H1 (cell line): ENCODE data around the gene COA5. TPM values are rescaled to one million over a fixed set of nuclear protein-coding genes. Genes with fewer than 3 reads are reported as not detected.
A peak's percentile ranks its signal among the peaks of the same experiment; 100 is the strongest.

Experiments
- CTCF ChIA-PET: fragments of 300-600 bp; sonication (Branson Sonifier 250); formaldehyde crosslinking; loops from one replicate; lab custom pipeline; 2021; ENCODE audit not compliant: partially characterized antibody; lab: Charles Lee
- POLR2A ChIA-PET: fragments of 300-600 bp; sonication (Branson Sonifier 250); formaldehyde crosslinking; loops from one replicate; lab custom pipeline; 2021; ENCODE audit warnings: inconsistent platforms; ENCODE audit not compliant: partially characterized antibody; lab: Charles Lee
- DNase-seq, 2 experiments: peaks; one replicate each; pipeline versions ENCODE4 v3.0.0 to v3.0.0-alpha.2; 2010 to 2022; ENCODE audit warnings: low spot score in 2 of 2, low read depth in 1 of 2, mixed read lengths in 1 of 2
- FAIRE-seq: peaks from 2 replicates; lab custom pipeline; 2011; peaks lifted over from hg19 to GRCh38; lab: Jason Lieb, UNC
- H2AFZ ChIP-seq: 2 replicates; pipeline ENCODE4 v1.8.1; 2012; ENCODE audit warnings: low read length, inconsistent platforms
- H2AK5ac ChIP-seq: 2 replicates; pipeline ENCODE4 v1.6.1; 2013; ENCODE audit warnings: low read depth, low read length
- H2BK120ac ChIP-seq: replicated peaks from 2 replicates; pipeline ENCODE3; 2013; ENCODE audit warnings: low read depth, low read length, inconsistent platforms
- H2BK12ac ChIP-seq: 2 replicates; pipeline ENCODE4 v1.6.1; 2013; ENCODE audit warnings: low read depth, low read length
- H2BK15ac ChIP-seq: 2 replicates; pipeline ENCODE4 v1.6.1; 2013; ENCODE audit warnings: low read length
- H2BK20ac ChIP-seq: 2 replicates; pipeline ENCODE4 v1.6.1; 2013; ENCODE audit warnings: low read length
- H2BK5ac ChIP-seq: 2 replicates; pipeline ENCODE4 v1.6.1; 2013; ENCODE audit warnings: low read depth, low read length
- H3K14ac ChIP-seq: 2 replicates; pipeline ENCODE4 v1.6.1; 2013; ENCODE audit warnings: inconsistent platforms; ENCODE audit not compliant: insufficient read length
- H3K18ac ChIP-seq: 2 replicates; pipeline ENCODE4 v1.6.1; 2013; ENCODE audit warnings: low read length; ENCODE audit errors: extremely low read depth
- H3K23ac ChIP-seq: 2 replicates; pipeline ENCODE4 v1.6.1; 2013; ENCODE audit warnings: inconsistent platforms; ENCODE audit not compliant: insufficient read length
- H3K23me2 ChIP-seq: 2 replicates; pipeline ENCODE4 v1.6.1; 2013; ENCODE audit warnings: low read depth, low read length
- H3K27ac ChIP-seq: 2 replicates; pipeline ENCODE4 v1.6.1; 2011; ENCODE audit warnings: low read depth, low read length, inconsistent platforms
- H3K27me3 ChIP-seq, 4 experiments: replicated peaks in 1 of 4; 1 replicate in 1 of 4; 2 replicates in 3 of 4; pipeline versions ENCODE4 v1.6.1 to v1.8.1; 2011 to 2013; ENCODE audit warnings: low read length in 3 of 4, mild to moderate bottlenecking in 3 of 4, inconsistent platforms in 2 of 4, mixed read lengths in 2 of 4, moderate library complexity in 1 of 4; ENCODE audit not compliant: control insufficient read depth in 3 of 4, insufficient read depth in 3 of 4; ENCODE audit errors: extremely low read depth in 1 of 4
- H3K36me3 ChIP-seq, 4 experiments: 2 replicates each; pipeline versions ENCODE4 v1.6.1 to v1.8.1; 2011 to 2013; ENCODE audit warnings: mild to moderate bottlenecking in 4 of 4, low read length in 3 of 4, moderate library complexity in 2 of 4, control low read depth in 1 of 4, inconsistent platforms in 1 of 4; ENCODE audit not compliant: insufficient read depth in 4 of 4, control insufficient read depth in 2 of 4
- H3K4ac ChIP-seq: replicated peaks from 2 replicates; pipeline ENCODE3; 2013; ENCODE audit warnings: low read length, low read depth, mixed read lengths, inconsistent platforms; ENCODE audit not compliant: insufficient read length
- H3K4me1 ChIP-seq, 4 experiments: replicated peaks in 1 of 4; 1 replicate in 1 of 4; 2 replicates in 3 of 4; pipeline versions ENCODE4 v1.6.1 to v1.8.1; 2011 to 2013; ENCODE audit warnings: low read length in 3 of 4, inconsistent platforms in 2 of 4, mixed read lengths in 1 of 4; ENCODE audit not compliant: insufficient read depth in 4 of 4, control insufficient read depth in 3 of 4
- H3K4me2 ChIP-seq, 2 experiments: 2 replicates each; pipeline versions ENCODE4 v1.6.1 to v1.8.1; 2011 to 2013; ENCODE audit warnings: low read depth in 2 of 2, low read length in 2 of 2, control low read depth in 1 of 2, inconsistent platforms in 1 of 2, mild to moderate bottlenecking in 1 of 2; ENCODE audit not compliant: insufficient read depth in 1 of 2
- H3K4me3 ChIP-seq, 4 experiments: fragments of 200-600, 300-600 bp in 1 of 4; sonication (generic), shearing (Covaris generic), sonication (Bioruptor Twin) in 1 of 4; 2 replicates each; pipeline versions ENCODE4 v1.5.1 to v1.8.1; 2011 to 2016; ENCODE audit warnings: low read length in 4 of 4, low read depth in 3 of 4, control low read depth in 2 of 4, inconsistent platforms in 2 of 4, mild to moderate bottlenecking in 2 of 4, mixed read lengths in 1 of 4, moderate library complexity in 1 of 4; ENCODE audit not compliant: insufficient read depth in 2 of 4; ENCODE audit errors: extremely low read depth in 1 of 4
- H3K56ac ChIP-seq: replicated peaks from 2 replicates; pipeline ENCODE3; 2013; ENCODE audit warnings: low read depth, mild to moderate bottlenecking, mixed read lengths, low read length, inconsistent platforms; ENCODE audit not compliant: insufficient read length
- H3K79me1 ChIP-seq: 2 replicates; pipeline ENCODE4 v1.6.1; 2013; ENCODE audit warnings: low read depth, low read length, control low read depth
- H3K79me2 ChIP-seq, 2 experiments: 2 replicates each; pipeline versions ENCODE4 v1.6.1 to v1.8.1; 2012 to 2013; ENCODE audit warnings: low read length in 2 of 2, mild to moderate bottlenecking in 2 of 2, inconsistent platforms in 1 of 2; ENCODE audit not compliant: insufficient read depth in 2 of 2, control insufficient read depth in 1 of 2
- H3K9ac ChIP-seq, 4 experiments: replicated peaks in 1 of 4; 1 replicate in 1 of 4; 2 replicates in 3 of 4; pipeline versions ENCODE4 v1.6.1 to v1.8.1; 2011 to 2013; ENCODE audit warnings: low read depth in 3 of 4, low read length in 3 of 4, control low read depth in 2 of 4, mild to moderate bottlenecking in 2 of 4, moderate library complexity in 2 of 4, inconsistent platforms in 1 of 4; ENCODE audit errors: extremely low read depth in 1 of 4
- H3K9me3 ChIP-seq, 2 experiments: 2 replicates each; pipeline versions ENCODE4 v1.6.1 to v1.8.1; 2012 to 2013; ENCODE audit warnings: mild to moderate bottlenecking in 2 of 2, moderate library complexity in 2 of 2, control low read depth in 1 of 2, inconsistent platforms in 1 of 2, low read depth in 1 of 2, low read length in 1 of 2, mixed read lengths in 1 of 2; ENCODE audit not compliant: insufficient read depth in 2 of 2
- H4K20me1 ChIP-seq, 2 experiments: replicated peaks in 1 of 2; 2 replicates each; pipeline versions ENCODE3 to v1.8.1; 2011 to 2013; ENCODE audit warnings: inconsistent platforms in 2 of 2, low read length in 2 of 2, mild to moderate bottlenecking in 1 of 2; ENCODE audit not compliant: insufficient read depth in 2 of 2, control insufficient read depth in 1 of 2
- H4K5ac ChIP-seq: 2 replicates; pipeline ENCODE4 v1.6.1; 2013; ENCODE audit warnings: low read length, low read depth, mixed read lengths, inconsistent platforms; ENCODE audit not compliant: insufficient read length
- H4K8ac ChIP-seq: 2 replicates; pipeline ENCODE4 v1.8.0; 2013; ENCODE audit warnings: mild to moderate bottlenecking, moderate library complexity, low read length, inconsistent platforms; ENCODE audit not compliant: insufficient read depth; ENCODE audit errors: extremely low read depth
- H4K91ac ChIP-seq: replicated peaks from 2 replicates; pipeline ENCODE3; 2013; ENCODE audit warnings: low read length, mixed read lengths, inconsistent platforms; ENCODE audit not compliant: insufficient read length
- CBX5 ChIP-seq: fragments of 300-800, 300-1000 bp; sonication (generic); IDR thresholded peaks from 2 replicates; pipeline ENCODE4 v1.7.1; 2016; ENCODE audit warnings: antibody characterized with exemption, low read length, low read depth
- CREB1 ChIP-seq: IDR thresholded peaks from 2 replicates; pipeline ENCODE4 v1.6.1; 2012; ENCODE audit warnings: inconsistent platforms
- CTBP2 ChIP-seq: IDR thresholded peaks from 2 replicates; pipeline ENCODE4 v1.7.0; 2011; ENCODE audit warnings: borderline replicate concordance, mild to moderate bottlenecking, moderate library complexity, mixed read lengths, low read length; ENCODE audit not compliant: insufficient read depth, insufficient read length
- E2F6 ChIP-seq: IDR thresholded peaks from 2 replicates; pipeline ENCODE4 v1.6.1; 2012; ENCODE audit warnings: inconsistent platforms
- JUN ChIP-seq: IDR thresholded peaks from 2 replicates; pipeline ENCODE4 v1.6.1; 2011; ENCODE audit warnings: low read depth, mild to moderate bottlenecking, improper control_type of control experiment, low read length
- JUND ChIP-seq: IDR thresholded peaks from 2 replicates; pipeline ENCODE4 v1.6.1; 2011; ENCODE audit warnings: mild to moderate bottlenecking, improper control_type of control experiment, low read length
- KDM4A ChIP-seq: IDR thresholded peaks from one replicate; pipeline ENCODE4 v1.7.1; 2012; ENCODE audit warnings: low read depth, mild to moderate bottlenecking, moderate library complexity, low read length, inconsistent platforms; ENCODE audit not compliant: severe bottlenecking
- RBBP5 ChIP-seq: IDR thresholded peaks from 2 replicates; pipeline ENCODE4 v1.7.1; 2012; ENCODE audit warnings: low read depth, mild to moderate bottlenecking, inconsistent platforms, low read length, moderate library complexity, borderline replicate concordance
- TCF12 ChIP-seq: IDR thresholded peaks from 2 replicates; pipeline ENCODE4 v1.6.1; 2011; ENCODE audit warnings: low read depth, mild to moderate bottlenecking, low read length
- USF2 ChIP-seq: IDR thresholded peaks from 2 replicates; pipeline ENCODE4 v1.6.1; 2011; ENCODE audit warnings: low read length, improper control_type of control experiment
- WGBS, 2 experiments: shearing (Covaris generic) in 1 of 2; methylation state at CpG; one replicate each; pipeline versions ENCODE4 v1.1.6 to v1.1.7; 2013 to 2015; ENCODE audit warnings: low lambda C conversion rate in 2 of 2, mixed read lengths in 2 of 2, inconsistent platforms in 1 of 2, low coverage in 1 of 2, missing lambda C conversion rate in 1 of 2; ENCODE audit not compliant: insufficient replicate concordance in 2 of 2, insufficient coverage in 1 of 2, insufficient read length in 1 of 2; ENCODE audit errors: extremely low coverage in 1 of 2, missing lambda C conversion rate in 1 of 2; 5-methylcytosine and 5-hydroxymethylcytosine counted together
- polyA plus RNA-seq, 7 experiments: library from polyadenylated mRNA; depleted of rRNA in 3 of 7; stranded (reverse) in 5 of 7; unstranded in 2 of 7; fragments of >200 nt in 5 of 7; fragments of 200-250 nt in 2 of 7; gene quantifications; 1 replicate in 5 of 7; 2 replicates in 1 of 7; 4 replicates in 1 of 7; pipeline versions ENCODE4 v1.2.1 to v1.2.3, GENCODE V29; 2011 to 2013; ENCODE audit warnings: missing spikeins in 2 of 7, mixed read lengths in 2 of 7
- total RNA-seq: library from RNA; stranded (reverse); fragmentation: NEBNext Ultra II Directional; extraction: Animal tissue kit (Norgen Biotek cat#: 25700); gene quantifications from 2 replicates; pipeline ENCODE4 v1.2.1, GENCODE V29; 2021

The COA5 gene
- total and polyA plus RNA-seq, 2 of the 8 experiments (the other 6 are each of a cell fraction or from before 2014, with no cell fraction given): 20.3 to 24.7 TPM

GRCh38 chr2:98606431-98606830 is 1.9 kb downstream of the COA5 start:
- Histone ChIP-seq H3K23me2 (peaks cover 8% of the 10 kb centered on the region), H3K79me2 (peaks cover 17 to 47% of the 10 kb centered on the region in 2 experiments), H3K14ac (no peak overlapping the region), H3K9me3 (no peaks in the 10 kb centered on the region), H3K36me3 (peaks cover 0 to 23% (median 1%) of the 10 kb centered on the region in 4 experiments; a peak in 6 of 8 replicates), H3K56ac (no peak overlapping the region), H3K27ac (no peak overlapping the region), H3K4ac (no peak overlapping the region), H3K4me1 (peaks cover 0 to 10% (median 4%) of the 10 kb centered on the region in 4 experiments; a peak in 2 of 7 replicates), H3K4me2 (peak overlapping the region; percentile 10 to 98; a peak in 2 of 4 replicates), H2AFZ (no peak overlapping the region), H3K4me3 (0 out of 8 replicates have a peak overlapping the region, but pooled peaks of 1 of the 4 experiments have one; percentile 80), H2BK120ac (no peak overlapping the region), H3K27me3 (no peaks in the 10 kb centered on the region), H4K5ac (no peak overlapping the region), H2BK12ac (no peak overlapping the region), H3K23ac (no peak overlapping the region), H2BK15ac (no peak overlapping the region), H3K9ac (no peak overlapping the region), H4K8ac (no peak overlapping the region), H2BK5ac (no peak overlapping the region), H2BK20ac (no peak overlapping the region), H3K79me1 (peaks cover 7% of the 10 kb centered on the region; the same call in 1 of the 2 replicates), H4K91ac (peak overlapping the region; percentile 23), H3K18ac (no peak overlapping the region), H2AK5ac (no peak overlapping the region), H4K20me1 (peaks cover 0 to 8% of the 10 kb centered on the region in 2 experiments)
- no peak for DNase-seq
- 94% methylated on average over 7 of the region's 7 CpGs; no CpG with 5 or more reads in 1 of the 2 experiments for WGBS, 2 experiments
- no peak for FAIRE-seq
- ChIA-PET POLR2A (no interaction called here), CTCF (interaction anchor here (1.8 to 2.2 kb wide), 2 partner anchors 21 to 37 kb away, joined by 4 to 10 read pairs; no protein-coding TSS in a partner anchor)
- TF ChIP-seq RBBP5 (no peak), CREB1 (no peak), CTBP2 (no peak), TCF12 (no peak), JUN (no peak), CBX5 (no peak), JUND (no peak), KDM4A (no peak), E2F6 (no peak), USF2 (no peak)
